IMR-90 (cell line): ENCODE data around the gene GATA6. TPM values are rescaled to one million over a fixed set of nuclear protein-coding genes. Genes with fewer than 3 reads are reported as not detected.

Source experiments
- ATAC-seq: fragments of 200-7000 bp; cut with Tn5 transposase; 2 replicates; pipeline ENCODE4 v1.9.1; 2020; ENCODE audit warnings: low read depth, mild to moderate bottlenecking, moderate library complexity
- BruUV-seq: library from RNA; stranded (reverse); fragments of 400-500 nt; replicated peaks from 2 replicates; lab custom pipeline; 2021; lab: Mats Ljungman, UMichigan
- CTCF ChIA-PET: fragments of 300-600 bp; formaldehyde crosslinking; extraction: SDS; loops from one replicate; lab custom pipeline; 2021; ENCODE audit warnings: antibody characterized with exemption; lab: Yijun Ruan, JAX
- POLR2A ChIA-PET: fragments of 300-600 bp; sonication (Branson Sonifier 250); formaldehyde crosslinking; loops from one replicate; lab custom pipeline; 2022; ENCODE audit warnings: antibody characterized with exemption; ENCODE audit not compliant: unreplicated experiment; lab: Charles Lee
- DNase-seq: peaks from one replicate; pipeline ENCODE4 v3.0.0; 2013
- H2AFZ ChIP-seq: replicated peaks from 2 replicates; pipeline ENCODE3; 2013; ENCODE audit warnings: low read length, mild to moderate bottlenecking; ENCODE audit not compliant: poor library complexity
- H2AK5ac ChIP-seq: 2 replicates; pipeline ENCODE4 v1.6.1; 2013; ENCODE audit warnings: low read depth, low read length, inconsistent platforms
- H2AK9ac ChIP-seq: replicated peaks from 2 replicates; pipeline ENCODE3; 2013; ENCODE audit warnings: mild to moderate bottlenecking, low read depth, low read length, moderate library complexity; ENCODE audit not compliant: poor library complexity
- H2BK120ac ChIP-seq: 2 replicates; pipeline ENCODE4 v1.6.1; 2013; ENCODE audit warnings: low read depth, low read length, inconsistent platforms
- H2BK15ac ChIP-seq: 3 replicates; pipeline ENCODE4 v1.6.1; 2013; ENCODE audit warnings: low read depth, low read length, inconsistent platforms
- H2BK20ac ChIP-seq: 2 replicates; pipeline ENCODE4 v1.6.1; 2013; ENCODE audit warnings: low read depth, mild to moderate bottlenecking, inconsistent platforms, low read length, moderate library complexity
- H2BK5ac ChIP-seq: 2 replicates; pipeline ENCODE4 v1.6.1; 2013; ENCODE audit warnings: mild to moderate bottlenecking, low read depth, low read length, inconsistent platforms; ENCODE audit not compliant: poor library complexity, severe bottlenecking
- H3K14ac ChIP-seq: replicated peaks from 2 replicates; pipeline ENCODE4 v1.6.1; 2013; ENCODE audit warnings: low read depth, low read length, inconsistent platforms
- H3K18ac ChIP-seq: 2 replicates; pipeline ENCODE4 v1.6.1; 2013; ENCODE audit warnings: low read depth, low read length, control low read depth
- H3K23ac ChIP-seq: 2 replicates; pipeline ENCODE4 v1.6.1; 2013; ENCODE audit warnings: low read depth, low read length, inconsistent platforms
- H3K27ac ChIP-seq: 2 replicates; pipeline ENCODE4 v1.5.1; 2013; ENCODE audit warnings: mild to moderate bottlenecking, control low read depth, low read length; ENCODE audit not compliant: insufficient read depth
- H3K27me3 ChIP-seq: 2 replicates; pipeline ENCODE4 v1.6.1; 2013; ENCODE audit warnings: low read length; ENCODE audit not compliant: control insufficient read depth, insufficient read depth
- H3K36me3 ChIP-seq: 2 replicates; pipeline ENCODE4 v1.6.1; 2013; ENCODE audit warnings: low read length, mixed read lengths; ENCODE audit not compliant: control insufficient read depth, insufficient read depth
- H3K4ac ChIP-seq: 2 replicates; pipeline ENCODE4 v1.6.1; 2013; ENCODE audit warnings: low read depth, low read length, inconsistent platforms
- H3K4me1 ChIP-seq: 2 replicates; pipeline ENCODE4 v1.6.1; 2013; ENCODE audit warnings: low read length, mixed read lengths; ENCODE audit not compliant: control insufficient read depth, insufficient read depth
- H3K4me2 ChIP-seq: 2 replicates; pipeline ENCODE4 v1.6.1; 2013; ENCODE audit warnings: low read depth, mild to moderate bottlenecking, control low read depth, low read length, moderate library complexity
- H3K4me3 ChIP-seq: 2 replicates; pipeline ENCODE4 v1.5.1; 2013; ENCODE audit warnings: low read depth, mild to moderate bottlenecking, control low read depth, low read length, moderate library complexity; ENCODE audit not compliant: insufficient read depth
- H3K56ac ChIP-seq: 2 replicates; pipeline ENCODE4 v1.6.1; 2013; ENCODE audit warnings: low read length, inconsistent platforms; ENCODE audit not compliant: insufficient read depth; ENCODE audit errors: extremely low read depth
- H3K79me1 ChIP-seq, 2 experiments: 2 replicates each; pipeline ENCODE4 v1.6.1; 2013; ENCODE audit warnings: low read length in 2 of 2, inconsistent platforms in 1 of 2, low read depth in 1 of 2
- H3K9ac ChIP-seq: 2 replicates; pipeline ENCODE4 v1.6.1; 2013; ENCODE audit warnings: low read depth, low read length, control low read depth
- H3K9me1 ChIP-seq: 2 replicates; pipeline ENCODE4 v1.6.1; 2013; ENCODE audit warnings: low read length, inconsistent platforms; ENCODE audit not compliant: insufficient read depth
- H3K9me3 ChIP-seq: 2 replicates; pipeline ENCODE4 v1.6.1; 2013; ENCODE audit warnings: low read length; ENCODE audit not compliant: control insufficient read depth, insufficient read depth
- H4K20me1 ChIP-seq: 2 replicates; pipeline ENCODE4 v1.6.1; 2013; ENCODE audit warnings: low read length, inconsistent platforms; ENCODE audit not compliant: insufficient read depth
- H4K5ac ChIP-seq: 2 replicates; pipeline ENCODE4 v1.6.1; 2013; ENCODE audit warnings: mild to moderate bottlenecking, low read depth, low read length, control low read depth
- H4K8ac ChIP-seq, 2 experiments: 2 replicates each; pipeline ENCODE4 v1.6.1; 2013; ENCODE audit warnings: low read depth in 2 of 2, low read length in 2 of 2, control low read depth in 1 of 2, inconsistent platforms in 1 of 2
- H4K91ac ChIP-seq: 2 replicates; pipeline ENCODE4 v1.6.1; 2013; ENCODE audit warnings: low read depth, low read length, inconsistent platforms; ENCODE audit not compliant: insufficient read depth
- BHLHE40 ChIP-seq: fragments of 150-350 bp; IDR thresholded peaks from 2 replicates; pipeline ENCODE4 v1.6.1; 2016; ENCODE audit warnings: mild to moderate bottlenecking, low read depth, low read length
- CEBPB ChIP-seq: IDR thresholded peaks from 2 replicates; pipeline ENCODE4 v1.6.1; 2012; ENCODE audit warnings: low read depth, low read length, improper control_type of control experiment
- CHD1 ChIP-seq: IDR thresholded peaks from 2 replicates; pipeline ENCODE4 v1.6.1; 2012; ENCODE audit warnings: low read depth, low read length, improper control_type of control experiment
- FOS ChIP-seq: fragments of 150-350 bp; IDR thresholded peaks from 2 replicates; pipeline ENCODE4 v1.6.1; 2016; ENCODE audit warnings: low read depth, low read length
- MAZ ChIP-seq: IDR thresholded peaks from 2 replicates; pipeline ENCODE4 v1.6.1; 2012; ENCODE audit warnings: low read depth, mild to moderate bottlenecking, low read length, improper control_type of control experiment, moderate library complexity, borderline replicate concordance
- MXI1 ChIP-seq: IDR thresholded peaks from 2 replicates; pipeline ENCODE4 v1.6.1; 2012; ENCODE audit warnings: low read depth, mild to moderate bottlenecking, low read length, moderate library complexity, borderline replicate concordance
- NFE2L2 ChIP-seq: fragments of 150-350 bp; IDR thresholded peaks from 2 replicates; pipeline ENCODE4 v1.6.1; 2016; ENCODE audit warnings: low read depth, mild to moderate bottlenecking, low read length
- RAD21 ChIP-seq: IDR thresholded peaks from 2 replicates; pipeline ENCODE4 v1.6.1; 2012; ENCODE audit warnings: low read length, improper control_type of control experiment
- RCOR1 ChIP-seq: IDR thresholded peaks from 2 replicates; pipeline ENCODE4 v1.6.1; 2012; ENCODE audit warnings: mild to moderate bottlenecking, low read length, improper control_type of control experiment; ENCODE audit not compliant: insufficient replicate concordance
- RFX5 ChIP-seq: IDR thresholded peaks from 2 replicates; pipeline ENCODE4 v1.8.0; 2012; ENCODE audit warnings: low read depth, mild to moderate bottlenecking, low read length, moderate library complexity
- SMC3 ChIP-seq: fragments of 150-350 bp; IDR thresholded peaks from 2 replicates; pipeline ENCODE4 v1.6.1; 2016; ENCODE audit warnings: low read depth, mild to moderate bottlenecking, antibody characterized with exemption, low read length, moderate library complexity
- WGBS, 2 experiments: methylation state at CpG; one replicate each; pipeline versions ENCODE4 v1.1.5 to v1.1.7; 2013; ENCODE audit warnings: missing lambda C conversion rate in 2 of 2; ENCODE audit not compliant: insufficient read length in 1 of 2; ENCODE audit errors: extremely low coverage in 2 of 2; 5-methylcytosine and 5-hydroxymethylcytosine counted together
- dilution Hi-C: fragments of 300-500 bp; cut with HindIII; formaldehyde crosslinking; loops from one replicate; pipeline ENCODE4 v1.14.3; 2018; ENCODE audit warnings: low sequenced_read_pairs; ENCODE audit not compliant: unreplicated experiment
- in situ Hi-C: fragments of 300-500 bp; cut with MboI; formaldehyde crosslinking; loops from 3 replicates; pipeline ENCODE4 v1.14.3; 2019; ENCODE audit warnings: low sequenced_read_pairs, inconsistent platforms, mixed read lengths
- intact Hi-C: fragments of 100-400 bp; cut with micrococcal nuclease; formaldehyde crosslinking; loops from 2 replicates; pipeline ENCODE4 v1.10.0; 2022
- polyA plus RNA-seq, 3 experiments: library from polyadenylated mRNA; depleted of rRNA; stranded (reverse); fragments of >200 nt; gene quantifications; 2 replicates each; pipeline ENCODE4 v1.2.3, GENCODE V29; 2012; ENCODE audit warnings: low replicate concordance in 1 of 3
- total RNA-seq: library from RNA; depleted of rRNA; stranded (reverse); fragments of >200 nt; gene quantifications from 2 replicates; pipeline ENCODE4 v1.2.3, GENCODE V29; 2012
- TF ChIP-seq, protein P1 (sequence below): fragments of 150-350 bp; IDR thresholded peaks from 2 replicates; pipeline ENCODE4 v1.6.1; 2016; ENCODE audit warnings: low read depth, mild to moderate bottlenecking, low read length, moderate library complexity, borderline replicate concordance
- TF ChIP-seq, protein P2 (sequence below): fragments of 150-350 bp; IDR thresholded peaks from 2 replicates; pipeline ENCODE4 v1.6.1; 2017; ENCODE audit warnings: mild to moderate bottlenecking, antibody characterized with exemption, low read length, low read depth
- TF ChIP-seq, protein P3 (sequence below): conservative IDR thresholded peaks from 2 replicates; pipeline ENCODE4 v1.5.1; 2012; ENCODE audit warnings: mild to moderate bottlenecking, low read depth, low read length, improper control_type of control experiment

GATA6 gene
- total and polyA plus RNA-seq, 2 of the 4 experiments (the other 2 are of a cell fraction), result 2.5 to 4.0 TPM

DNA sequence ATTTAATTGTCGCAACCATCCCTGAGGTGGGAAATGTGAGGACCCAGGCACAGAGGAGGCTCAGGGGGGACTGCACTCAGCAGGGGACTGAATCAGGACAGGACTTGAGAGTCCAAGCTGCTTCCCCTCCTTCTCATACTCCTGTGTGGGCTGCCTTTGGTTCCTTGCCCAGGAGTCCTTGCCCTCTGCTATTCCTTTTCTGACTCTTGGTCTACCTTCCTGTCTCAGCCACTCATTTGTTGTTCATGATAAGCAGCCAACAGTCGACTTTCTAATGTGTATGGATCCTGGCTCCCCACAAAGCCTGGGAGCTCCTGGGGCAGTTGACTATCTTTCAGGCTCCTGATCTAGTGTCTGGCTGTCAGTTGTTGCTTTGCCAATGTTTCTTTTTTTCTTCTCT is 28.3 kb downstream of the GATA6 start:
- ChIA-PET CTCF (no interaction called here), POLR2A (interaction anchor here (0.7 kb wide), 1 partner anchor 366 kb away, joined by 18 read pairs; no protein-coding TSS in a partner anchor)
- Histone ChIP-seq H3K4me3 (no peak overlapping the region), H3K4ac (no peak overlapping the region), H3K9ac (no peak overlapping the region), H2BK20ac (no peak overlapping the region), H4K5ac (no peak overlapping the region), H2AFZ (no peak overlapping the region), H3K4me1 (no peaks in the 10 kb centered on the region), H3K79me1 (peaks cover 3 to 7% of the 10 kb centered on the region in 2 experiments; a peak in 3 of 4 replicates), H2BK15ac (no peak overlapping the region), H3K27ac (no peak overlapping the region), H4K8ac (no peak overlapping the region), H3K14ac (no peak overlapping the region), H2AK9ac (no peak overlapping the region), H3K36me3 (peaks cover 9% of the 10 kb centered on the region), H3K9me1 (no peaks in the 10 kb centered on the region), H2BK5ac (no peak overlapping the region), H2BK120ac (no peak overlapping the region), H4K20me1 (0 out of 2 replicates have a peak, but pooled peaks cover 3% of the 10 kb centered on the region), H3K18ac (no peak overlapping the region), H3K4me2 (no peak overlapping the region), H3K27me3 (no peaks in the 10 kb centered on the region), H3K23ac (no peak overlapping the region), H3K9me3 (no peaks in the 10 kb centered on the region), H4K91ac (no peak overlapping the region), H2AK5ac (no peak overlapping the region), H3K56ac (no peak overlapping the region)
- ATAC-seq (no peak), DNase-seq (no peak)
- BruUV-seq, result no TSS peak
- intact Hi-C loops (no loop called here), dilution Hi-C loops (no loop called here), in situ Hi-C loops (no loop called here)
- TF ChIP-seq BHLHE40 (no peak), MAZ (no peak), CEBPB (no peak), RAD21 (no peak), FOS (no peak), RCOR1 (no peak), MXI1 (no peak), SMC3 (no peak), NFE2L2 (no peak), CHD1 (no peak), RFX5 (no peak)
- TF ChIP-seq, protein P1, sequence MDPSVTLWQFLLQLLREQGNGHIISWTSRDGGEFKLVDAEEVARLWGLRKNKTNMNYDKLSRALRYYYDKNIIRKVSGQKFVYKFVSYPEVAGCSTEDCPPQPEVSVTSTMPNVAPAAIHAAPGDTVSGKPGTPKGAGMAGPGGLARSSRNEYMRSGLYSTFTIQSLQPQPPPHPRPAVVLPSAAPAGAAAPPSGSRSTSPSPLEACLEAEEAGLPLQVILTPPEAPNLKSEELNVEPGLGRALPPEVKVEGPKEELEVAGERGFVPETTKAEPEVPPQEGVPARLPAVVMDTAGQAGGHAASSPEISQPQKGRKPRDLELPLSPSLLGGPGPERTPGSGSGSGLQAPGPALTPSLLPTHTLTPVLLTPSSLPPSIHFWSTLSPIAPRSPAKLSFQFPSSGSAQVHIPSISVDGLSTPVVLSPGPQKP, result no peak
- TF ChIP-seq, protein P2, sequence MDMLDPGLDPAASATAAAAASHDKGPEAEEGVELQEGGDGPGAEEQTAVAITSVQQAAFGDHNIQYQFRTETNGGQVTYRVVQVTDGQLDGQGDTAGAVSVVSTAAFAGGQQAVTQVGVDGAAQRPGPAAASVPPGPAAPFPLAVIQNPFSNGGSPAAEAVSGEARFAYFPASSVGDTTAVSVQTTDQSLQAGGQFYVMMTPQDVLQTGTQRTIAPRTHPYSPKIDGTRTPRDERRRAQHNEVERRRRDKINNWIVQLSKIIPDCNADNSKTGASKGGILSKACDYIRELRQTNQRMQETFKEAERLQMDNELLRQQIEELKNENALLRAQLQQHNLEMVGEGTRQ, result no peak
- TF ChIP-seq, protein P3, sequence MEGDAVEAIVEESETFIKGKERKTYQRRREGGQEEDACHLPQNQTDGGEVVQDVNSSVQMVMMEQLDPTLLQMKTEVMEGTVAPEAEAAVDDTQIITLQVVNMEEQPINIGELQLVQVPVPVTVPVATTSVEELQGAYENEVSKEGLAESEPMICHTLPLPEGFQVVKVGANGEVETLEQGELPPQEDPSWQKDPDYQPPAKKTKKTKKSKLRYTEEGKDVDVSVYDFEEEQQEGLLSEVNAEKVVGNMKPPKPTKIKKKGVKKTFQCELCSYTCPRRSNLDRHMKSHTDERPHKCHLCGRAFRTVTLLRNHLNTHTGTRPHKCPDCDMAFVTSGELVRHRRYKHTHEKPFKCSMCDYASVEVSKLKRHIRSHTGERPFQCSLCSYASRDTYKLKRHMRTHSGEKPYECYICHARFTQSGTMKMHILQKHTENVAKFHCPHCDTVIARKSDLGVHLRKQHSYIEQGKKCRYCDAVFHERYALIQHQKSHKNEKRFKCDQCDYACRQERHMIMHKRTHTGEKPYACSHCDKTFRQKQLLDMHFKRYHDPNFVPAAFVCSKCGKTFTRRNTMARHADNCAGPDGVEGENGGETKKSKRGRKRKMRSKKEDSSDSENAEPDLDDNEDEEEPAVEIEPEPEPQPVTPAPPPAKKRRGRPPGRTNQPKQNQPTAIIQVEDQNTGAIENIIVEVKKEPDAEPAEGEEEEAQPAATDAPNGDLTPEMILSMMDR, result no peak
- WGBS, 2 experiments, result 100% methylated on average over 1 of the region's 2 CpGs; no CpG with 5 or more reads in 1 of the 2 experiments
